Keratinocyte (primary cell): ENCODE results near the gene PPM1H.

Experiments used
- CTCF ChIP-seq, 3 experiments: IDR thresholded peaks in 1 of 3; conservative IDR thresholded peaks in 1 of 3; optimal IDR thresholded peaks in 1 of 3; 2 replicates in 2 of 3; 3 replicates in 1 of 3; pipeline versions ENCODE3 to v1.5.1; 2011; ENCODE audit warnings: low read length in 3 of 3, mild to moderate bottlenecking in 3 of 3, moderate library complexity in 2 of 3, control low read depth in 1 of 3, inconsistent platforms in 1 of 3; ENCODE audit not compliant: insufficient read depth in 2 of 3; ENCODE audit errors: extremely low read depth in 1 of 3
- EZH2 ChIP-seq: IDR thresholded peaks from one replicate; pipeline ENCODE4 v1.6.1; 2012; ENCODE audit warnings: inconsistent platforms, mild to moderate bottlenecking, low read length, moderate library complexity

GRCh38 chr12:62766496-62766895 is 168.5 kb downstream of the PPM1H start:
- no peak for TF ChIP-seq CTCF (optimal IDR thresholded peaks at IDR 0.05 in 1 of 3, IDR thresholded peaks at IDR 0.05 in 1 of 3, conservative IDR thresholded peaks at IDR 0.05 in 1 of 3; ENCODE audit: extremely low read depth in 1 of 3, insufficient read depth in 2 of 3, low read length in 3 of 3)
- TF ChIP-seq EZH2: no peak
